CD4-positive, alpha-beta T cell treated with Interleukin-1 beta for 1 hour (primary cell): ENCODE data around the gene SLCO2A1.

Source experiments
- DNase-seq, 2 donors: peaks; one replicate each; pipeline ENCODE4 v3.0.0-alpha.2; 2020 to 2022

The SLCO2A1 gene

DNA sequence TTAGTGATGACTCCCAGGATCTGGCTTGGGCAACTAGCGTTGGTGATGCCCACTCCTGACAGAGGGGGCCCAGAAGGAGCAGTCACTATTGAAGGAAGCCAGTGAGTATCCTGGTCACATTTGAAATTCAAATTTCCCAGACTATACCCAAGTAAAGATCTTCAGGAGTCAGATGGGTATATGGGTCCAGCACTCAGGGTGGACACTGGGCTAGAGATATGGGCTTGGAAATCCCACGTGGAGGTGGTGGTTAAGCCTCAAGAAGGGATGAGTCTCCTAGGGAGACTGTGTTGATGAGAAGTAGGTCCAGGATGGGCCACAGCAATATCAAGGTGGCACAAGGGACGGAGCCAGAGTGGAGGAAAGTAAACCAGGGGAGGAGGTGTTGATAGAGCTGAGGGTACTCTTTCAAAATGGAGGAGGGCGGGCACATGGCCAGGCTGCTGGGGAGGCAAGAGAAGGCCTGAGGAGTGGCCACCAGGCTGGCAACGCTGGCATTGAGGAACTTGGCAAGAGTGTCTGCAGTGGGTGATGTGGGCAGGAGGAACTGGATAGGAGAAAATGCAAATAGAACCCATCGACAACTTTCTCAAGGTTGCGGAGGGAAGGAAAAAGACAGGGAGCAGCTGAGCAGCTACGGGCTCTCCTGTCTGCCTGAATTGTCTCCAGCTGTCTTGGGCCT lies 3.7 kb upstream of the SLCO2A1 start:
- DNase-seq, result no peak

DNA sequence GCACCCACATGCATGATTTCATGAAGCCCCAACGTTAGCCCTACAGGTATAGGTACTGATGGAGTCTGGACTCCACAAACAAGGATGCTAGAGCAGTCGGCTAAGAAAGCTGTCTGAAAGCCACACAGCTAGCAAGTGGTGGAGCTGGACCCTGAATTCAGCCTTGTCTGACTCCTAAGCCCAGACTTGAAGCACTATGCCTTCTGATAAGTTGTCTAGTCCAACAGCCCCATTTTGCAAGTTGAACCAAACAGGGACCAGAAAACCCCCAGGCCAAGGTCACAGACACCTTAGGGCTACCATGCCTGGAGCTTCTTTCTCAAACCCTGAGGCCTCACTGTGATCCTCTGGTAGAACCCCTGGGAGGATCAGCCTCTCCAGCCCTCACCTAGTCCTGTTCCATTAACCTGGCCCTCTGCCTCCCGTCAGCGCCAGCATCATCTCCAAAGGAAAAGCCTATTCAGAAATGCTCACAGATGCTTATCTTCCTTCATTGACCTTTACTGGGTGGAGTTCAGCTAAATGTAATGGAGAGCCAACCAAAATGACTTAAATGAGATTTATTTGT lies 1.7 kb upstream of the SLCO2A1 start:
- DNase-seq, result no peak

GRCh38 chr3:134030379-134031347 lies 938 bp upstream of the SLCO2A1 start:
- no peak for DNase-seq

DNA sequence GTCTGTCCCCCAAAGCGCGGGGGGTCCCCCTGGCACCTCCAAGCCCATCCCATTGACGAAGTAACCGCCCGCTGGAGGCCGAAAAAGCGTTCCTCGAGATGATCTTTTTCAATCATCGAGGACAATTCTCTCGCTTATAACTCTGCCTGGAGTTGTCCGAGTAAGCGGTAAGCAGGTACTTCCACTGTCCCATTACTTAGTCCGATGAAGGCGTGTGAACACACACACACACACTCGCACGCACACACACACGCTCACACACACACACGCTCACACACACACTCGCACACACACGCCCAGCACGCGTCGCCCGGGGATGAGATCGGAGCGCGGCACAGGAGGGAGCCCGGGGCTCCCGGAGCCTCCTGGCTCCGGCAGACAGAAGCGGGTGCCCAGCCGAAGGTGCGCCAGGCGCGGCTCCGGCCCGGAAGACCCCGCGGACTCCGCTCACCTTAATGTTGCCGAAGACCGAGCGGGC lies 430 bp downstream of the SLCO2A1 start:
- no peak for DNase-seq

DNA sequence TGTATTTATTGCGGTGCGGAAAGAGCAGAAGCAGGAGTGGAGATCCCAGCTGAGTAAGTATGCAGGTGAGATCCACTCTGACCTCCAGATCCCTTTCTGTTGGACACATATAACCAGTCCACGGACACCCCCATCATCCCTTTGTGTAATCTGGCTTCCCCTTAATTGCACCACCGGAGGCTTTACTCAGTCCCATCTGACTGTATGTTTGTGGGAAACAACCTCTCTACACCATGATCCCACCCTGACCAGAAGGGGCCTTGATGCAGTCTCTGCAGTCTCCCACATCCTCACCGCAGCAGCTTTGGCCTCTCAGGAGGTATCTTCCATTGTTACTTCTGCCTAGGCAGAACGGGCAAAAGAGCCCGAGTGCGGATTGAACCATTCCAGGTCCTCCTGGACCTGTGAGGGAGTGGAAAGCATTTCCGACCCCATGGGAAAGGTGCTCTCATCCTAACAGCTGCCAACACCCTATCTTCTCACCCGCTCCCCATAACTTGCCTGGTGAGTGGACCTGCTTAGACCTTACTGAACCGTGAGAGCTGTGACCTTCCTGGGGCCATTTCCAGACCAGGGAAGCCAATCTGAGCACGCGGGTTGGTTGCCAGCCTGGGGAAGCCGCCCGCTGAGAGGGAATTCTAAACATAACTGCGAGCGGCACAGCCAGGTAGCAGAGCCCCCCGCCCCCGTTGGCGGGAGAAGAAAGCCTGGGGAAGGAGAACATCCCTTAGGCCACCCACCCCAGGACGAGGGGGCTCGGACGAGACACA lies 1.1 kb downstream of the SLCO2A1 start:
- DNase-seq, result no peak

DNA sequence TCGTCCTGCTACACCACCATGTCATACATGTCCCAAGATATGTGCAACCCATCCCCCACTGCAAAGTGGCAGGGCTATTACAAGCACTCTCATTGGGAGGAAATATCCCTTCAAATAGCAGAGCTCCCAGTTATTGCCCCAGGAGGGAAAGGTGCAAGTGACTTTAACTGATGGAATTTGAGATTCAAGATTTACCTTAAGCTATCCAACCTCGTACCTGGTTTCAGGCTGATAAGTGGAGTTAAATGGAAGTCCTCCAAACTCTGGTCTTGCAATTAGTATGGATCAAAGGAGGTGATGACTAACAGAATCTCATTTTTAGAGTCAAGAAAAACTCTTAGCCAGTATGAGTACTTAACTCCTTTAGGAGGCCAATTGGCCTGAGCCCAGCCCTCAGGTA lies 2.1 kb downstream of the SLCO2A1 start:
- DNase-seq, result no peak

DNA sequence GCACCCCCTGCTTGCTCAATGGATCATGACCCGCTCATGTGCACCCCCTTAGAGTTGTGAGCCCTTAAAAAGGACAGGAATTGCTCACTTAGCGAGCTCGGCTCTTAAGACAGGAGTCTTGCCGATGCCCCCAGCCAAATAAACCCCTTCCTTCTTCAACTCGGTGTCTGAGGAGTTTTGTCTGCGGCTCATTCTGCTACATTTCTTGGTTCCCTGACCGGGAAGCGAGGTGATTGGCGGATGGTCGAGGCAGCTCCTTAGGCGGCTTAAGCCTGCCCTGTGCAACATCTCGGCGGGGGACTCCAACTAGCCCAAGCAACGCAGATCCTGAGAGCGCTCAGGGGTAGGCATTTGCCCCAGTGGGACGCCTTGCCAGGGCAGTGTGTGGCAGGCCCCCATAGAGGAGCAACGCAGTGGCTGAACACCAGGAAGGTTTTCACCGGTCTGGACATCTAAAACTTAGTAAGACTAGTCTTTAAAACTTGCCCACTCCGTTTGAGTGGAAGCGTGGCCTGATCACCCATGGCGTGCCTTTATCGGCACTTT lies 9.5 kb downstream of the SLCO2A1 start:
- DNase-seq, result no peak

- no peak for DNase-seq
These were observed 10.9 kb downstream of the SLCO2A1 start for GRCh38 chr3:134018850-134019249.

DNA sequence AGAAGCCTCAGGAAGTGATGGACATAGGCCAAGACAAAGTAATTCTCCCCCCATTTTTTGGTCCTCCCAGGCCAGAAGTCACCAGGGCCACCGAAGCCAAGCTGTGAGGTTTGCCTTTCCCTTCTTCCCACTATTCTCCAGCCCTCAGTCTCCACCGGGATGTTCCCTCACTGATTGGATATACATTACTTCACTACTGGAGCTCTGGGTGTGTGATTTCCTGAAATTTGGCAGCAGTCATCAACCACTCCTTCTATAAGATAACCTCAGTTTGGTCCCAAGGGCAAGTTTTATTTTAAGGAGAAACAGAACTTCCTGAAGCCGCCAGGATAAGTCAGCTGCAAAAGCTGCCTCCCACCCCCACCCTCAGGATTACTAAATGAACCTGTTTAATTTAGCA lies 11.3 kb downstream of the SLCO2A1 start:
- no peak for DNase-seq

DNA sequence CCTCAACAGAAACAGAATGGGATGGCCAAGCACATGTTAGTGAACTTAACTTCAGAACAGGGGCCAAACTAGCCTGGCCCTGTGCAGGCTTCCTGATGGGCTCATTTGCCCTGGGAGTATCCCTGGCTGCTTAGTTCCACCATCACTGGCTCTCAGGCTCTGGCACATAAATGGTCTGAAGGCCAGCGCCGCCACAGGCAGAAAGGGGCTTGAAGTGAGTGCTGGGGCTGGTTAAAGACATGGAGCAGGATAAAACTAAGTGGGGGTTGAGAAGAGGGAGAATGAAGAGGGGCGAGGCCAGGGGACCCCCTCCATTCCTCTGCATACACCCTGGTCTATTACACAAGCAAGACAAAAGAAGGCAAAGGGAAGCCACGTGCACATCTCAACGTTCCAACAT lies 12.2 kb downstream of the SLCO2A1 start:
- no peak for DNase-seq

- no peak for DNase-seq
These were observed 15.5 kb downstream of the SLCO2A1 start for GRCh38 chr3:134014270-134014669.

DNA sequence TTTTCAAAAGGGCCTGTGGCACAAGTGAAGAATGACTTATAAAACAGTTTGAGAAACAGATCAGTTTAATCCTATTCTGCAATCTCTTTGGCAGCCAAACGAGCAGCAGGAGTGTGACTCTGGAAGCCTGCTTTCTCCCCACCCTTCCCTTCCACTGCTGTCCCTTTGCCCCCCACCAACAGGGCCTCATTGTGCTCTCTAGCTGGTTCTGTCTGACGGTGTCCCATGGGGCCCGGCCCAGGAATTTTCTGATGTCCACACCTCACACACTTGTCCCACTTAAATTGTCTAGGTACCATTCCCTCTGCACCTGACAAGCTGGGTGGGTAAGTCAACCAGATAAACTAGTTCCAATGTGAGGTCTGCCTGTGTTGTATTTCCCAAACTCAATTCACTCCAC lies 16.4 kb downstream of the SLCO2A1 start:
- no peak for DNase-seq

DNA sequence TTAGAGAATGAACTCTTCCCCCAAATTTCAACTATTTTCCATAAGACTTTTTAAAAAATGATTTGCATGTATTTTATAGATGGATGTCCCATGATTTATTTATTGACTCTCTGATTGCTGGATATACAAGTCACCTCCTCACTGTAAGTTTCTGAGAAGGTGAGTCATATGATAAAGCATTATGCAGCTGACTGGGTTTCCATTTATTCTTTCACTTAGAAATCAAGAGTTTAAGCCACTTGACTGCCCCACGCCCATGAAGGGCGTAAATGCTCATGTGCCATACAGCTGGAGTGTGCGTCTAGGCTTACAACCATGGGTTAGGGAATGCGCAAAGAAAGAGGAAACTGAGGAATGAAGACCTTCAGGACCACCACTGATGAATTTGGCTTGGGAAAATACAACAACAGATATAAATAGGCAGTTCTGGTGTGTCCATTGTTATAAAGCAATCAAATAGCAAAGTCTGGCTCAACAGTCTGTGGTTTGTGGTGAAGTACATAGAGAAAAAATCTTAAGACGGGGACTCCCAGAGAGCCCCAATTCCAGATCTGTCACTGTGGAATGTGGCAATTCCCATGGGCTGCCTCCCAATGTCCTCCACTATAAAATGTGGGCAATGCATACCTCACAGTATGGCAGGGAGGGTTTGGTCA lies 20.3 kb downstream of the SLCO2A1 start:
- DNase-seq, result no peak

GRCh38 chr3:134008630-134009156 lies 21.0 kb downstream of the SLCO2A1 start:
- no peak for DNase-seq

DNA sequence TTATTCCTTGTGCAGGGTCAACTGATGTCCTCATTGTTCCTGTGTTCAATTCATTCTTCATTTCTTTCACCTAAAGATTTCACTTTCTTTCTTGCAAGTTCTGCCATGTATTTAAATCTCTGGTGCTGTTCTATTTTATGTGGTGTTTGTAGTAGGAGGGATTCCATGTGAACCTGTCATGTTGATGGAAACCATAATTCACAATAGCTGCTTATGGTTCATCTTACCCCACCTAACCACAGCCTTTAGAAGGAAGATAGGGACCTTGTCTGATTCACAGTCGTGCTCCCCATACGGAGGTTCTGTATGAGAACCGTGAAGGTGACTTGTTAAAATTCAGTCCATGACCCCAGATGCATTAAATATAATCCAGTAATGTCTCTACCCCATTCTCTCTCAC lies 21.9 kb downstream of the SLCO2A1 start:
- DNase-seq, result no peak

GRCh38 chr3:134004841-134005240 lies 24.9 kb downstream of the SLCO2A1 start:
- no peak for DNase-seq

DNA sequence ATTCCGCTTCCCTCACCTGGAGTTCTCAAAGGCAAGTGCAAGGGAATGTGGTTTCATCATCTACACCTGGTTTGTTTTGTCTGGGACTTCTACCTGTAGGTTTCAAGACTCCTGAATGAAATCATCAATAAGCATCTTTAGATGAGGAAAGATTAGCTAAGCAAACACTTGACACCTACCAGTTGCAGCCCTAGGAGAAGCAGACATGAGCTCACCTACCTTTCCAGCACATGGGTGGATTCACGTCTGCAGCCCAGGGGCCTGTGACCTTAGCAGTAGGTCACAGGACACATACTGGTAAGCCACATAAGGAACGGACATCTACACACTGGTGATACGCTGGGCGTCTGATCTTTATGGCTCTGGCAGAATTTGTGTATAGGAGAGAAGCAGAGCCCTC lies 26.7 kb downstream of the SLCO2A1 start:
- DNase-seq, result no peak

GRCh38 chr3:134002306-134002705 lies 27.4 kb downstream of the SLCO2A1 start:
- DNase-seq, result no peak

- no peak for DNase-seq
These were observed 28.5 kb downstream of the SLCO2A1 start for GRCh38 chr3:134001251-134001650.

DNA sequence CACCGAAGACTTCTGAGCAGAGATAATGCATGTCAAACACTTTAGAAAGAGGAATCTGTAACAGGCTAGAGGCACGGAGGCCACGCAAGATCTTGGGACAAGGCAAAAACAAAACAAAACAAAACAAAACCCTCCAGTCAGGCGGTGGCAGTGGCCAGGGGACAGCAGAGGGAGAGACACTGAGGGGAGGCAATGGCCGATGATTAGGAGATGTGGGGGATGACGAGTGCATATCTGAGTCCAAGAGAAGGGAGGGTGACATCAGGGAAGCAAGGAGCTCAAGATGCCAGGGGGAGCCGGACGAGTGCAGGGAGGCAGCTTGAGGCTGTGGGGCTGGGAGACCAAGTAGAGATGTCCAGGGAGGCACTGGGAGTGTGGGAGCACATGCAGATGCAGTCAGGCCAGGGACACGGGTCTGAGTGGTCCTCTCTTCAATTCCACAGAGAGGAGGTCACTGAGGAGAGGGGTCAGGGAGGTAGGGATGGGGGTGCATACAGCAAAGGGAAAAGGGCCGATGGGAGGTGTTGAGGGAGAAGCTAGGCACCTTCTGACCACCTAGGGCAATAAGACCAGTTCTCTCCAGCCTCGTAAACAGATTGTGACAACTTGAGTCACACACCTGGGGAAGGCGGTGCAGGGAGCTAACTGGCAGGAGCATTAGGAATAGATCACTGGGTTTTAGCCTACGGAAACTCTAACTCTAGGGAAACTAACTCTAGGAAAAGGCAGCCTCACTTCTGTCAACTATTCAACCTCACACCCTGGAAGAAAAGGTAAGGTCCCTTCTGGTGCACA lies 29.6 kb downstream of the SLCO2A1 start:
- DNase-seq, result no peak

DNA sequence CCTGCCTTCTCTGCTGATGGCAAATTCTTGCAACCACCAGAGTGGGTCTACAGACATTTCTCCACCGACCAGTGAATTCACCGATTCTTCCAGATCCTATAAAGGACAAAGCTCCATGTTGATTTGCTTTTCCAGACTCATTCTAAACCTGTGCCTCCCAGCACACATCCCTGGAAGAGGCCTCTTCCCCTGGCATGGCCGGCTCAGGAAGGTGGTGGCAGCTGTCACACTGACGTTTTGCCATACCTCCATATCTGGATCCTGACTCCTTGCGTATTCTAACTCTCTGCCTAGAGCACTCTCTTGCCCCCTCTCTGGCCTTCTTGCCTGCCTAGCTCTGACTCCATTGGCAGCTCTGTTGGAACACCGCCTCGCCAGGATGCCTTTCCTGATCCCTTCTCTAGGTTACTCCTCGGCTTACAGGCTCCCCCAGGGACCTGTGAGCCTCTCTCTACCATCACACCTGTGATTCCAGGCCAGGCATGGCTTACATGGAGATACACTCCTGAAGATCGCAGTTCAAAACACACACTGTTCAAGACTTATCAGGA lies 31.0 kb downstream of the SLCO2A1 start:
- no peak for DNase-seq
